HL-60 (cell line): ENCODE results near the gene PRRC2B.

Source experiments
- DNase-seq, 2 experiments: peaks; one replicate each; pipeline ENCODE4 v3.0.0-alpha.2; 2010 to 2020; ENCODE audit warnings: low read depth in 1 of 2, low spot score in 1 of 2
- H3K27ac ChIP-seq: fragments of 250-450 bp; sonication (Bioruptor Pico); replicated peaks from 2 replicates; pipeline ENCODE4 v1.5.1; 2020; ENCODE audit warnings: mild to moderate bottlenecking, moderate library complexity
- H3K27me3 ChIP-seq: fragments of 250-450 bp; sonication (Bioruptor Pico); 2 replicates; pipeline ENCODE4 v1.5.1; 2021; ENCODE audit warnings: mild to moderate bottlenecking, moderate library complexity; ENCODE audit not compliant: insufficient read depth, poor library complexity, severe bottlenecking
- H3K4me3 ChIP-seq: replicated peaks from 2 replicates; pipeline ENCODE4 v1.5.1; 2011; ENCODE audit warnings: mild to moderate bottlenecking, control low read depth, low read length; ENCODE audit not compliant: insufficient read depth
- CTCF ChIP-seq: IDR thresholded peaks from one replicate; pipeline ENCODE4 v1.5.1; 2011; ENCODE audit warnings: low read length, control low read depth, inconsistent platforms; ENCODE audit not compliant: insufficient read depth
- GABPA ChIP-seq: IDR thresholded peaks from 2 replicates; pipeline ENCODE4 v1.6.1; 2012; ENCODE audit warnings: low read depth
- POLR2AphosphoS5 ChIP-seq: IDR thresholded peaks from 2 replicates; pipeline ENCODE4 v1.6.1; 2012; ENCODE audit warnings: low read depth
- REST ChIP-seq: IDR thresholded peaks from 2 replicates; pipeline ENCODE4 v1.6.1; 2012; ENCODE audit warnings: low read depth; ENCODE audit not compliant: insufficient replicate concordance
- SPI1 ChIP-seq: IDR thresholded peaks from 2 replicates; pipeline ENCODE4 v1.6.1; 2012; ENCODE audit warnings: low read depth, mild to moderate bottlenecking, borderline replicate concordance

PRRC2B gene

GRCh38 chr9:131524665-131525315 lies 130.9 kb downstream of the PRRC2B start:
- Histone ChIP-seq H3K27ac (no peak overlapping the region), H3K4me3 (no peak overlapping the region), H3K27me3 (no peaks in the 10 kb centered on the region)
- no peak for TF ChIP-seq POLR2AphosphoS5
- no peak for TF ChIP-seq CTCF
- TF ChIP-seq SPI1 = no peak
- TF ChIP-seq GABPA = no peak
- no peak for TF ChIP-seq REST
- DNase-seq = no peak

- no peak for DNase-seq
- no peak for TF ChIP-seq CTCF
- no peak for TF ChIP-seq GABPA
- no peak for TF ChIP-seq SPI1
- TF ChIP-seq POLR2AphosphoS5 = no peak
- TF ChIP-seq REST = no peak
- Histone ChIP-seq H3K27me3 (no peaks in the 10 kb centered on the region), H3K27ac (no peak overlapping the region), H3K4me3 (no peak overlapping the region)
These were observed 132.0 kb downstream of the PRRC2B start for GRCh38 chr9:131525643-131526565.

- Histone ChIP-seq H3K27me3 (no peaks in the 10 kb centered on the region), H3K4me3 (no peak overlapping the region), H3K27ac (no peak overlapping the region)
- DNase-seq = no peak
- TF ChIP-seq SPI1 = no peak
- no peak for TF ChIP-seq CTCF
- TF ChIP-seq POLR2AphosphoS5 = no peak
- no peak for TF ChIP-seq GABPA
- no peak for TF ChIP-seq REST
These were observed 134.3 kb downstream of the PRRC2B start for GRCh38 chr9:131528186-131528585.
